Type B pancreatic cell (in vitro differentiated cells): Measurements from ENCODE around the gene SLC7A1. TPM values are rescaled to one million over a fixed set of nuclear protein-coding genes. Genes with fewer than 3 reads are reported as not detected.

Source experiments
- DNase-seq: peaks from one replicate; pipeline ENCODE4 v3.0.0; 2021; ENCODE audit warnings: mixed read lengths; ENCODE audit not compliant: unreplicated experiment; ENCODE audit errors: extremely low spot score
- H3K27ac Mint-ChIP-seq: 2 replicates; pipeline ENCODE4 v1.8.0; 2021; ENCODE audit warnings: mild to moderate bottlenecking, mixed read lengths
- H3K27me3 Mint-ChIP-seq: 2 replicates; pipeline ENCODE4 v1.8.0; 2021; ENCODE audit warnings: mixed read lengths
- H3K36me3 Mint-ChIP-seq: 2 replicates; pipeline ENCODE4 v1.8.0; 2021; ENCODE audit warnings: mixed read lengths
- H3K4me1 Mint-ChIP-seq: one replicate; pipeline ENCODE4 v1.8.0; 2021; ENCODE audit warnings: mixed read lengths; ENCODE audit not compliant: unreplicated experiment
- H3K4me3 Mint-ChIP-seq: 2 replicates; pipeline ENCODE4 v1.8.0; 2021; ENCODE audit warnings: mild to moderate bottlenecking, mixed read lengths
- H3K9me3 Mint-ChIP-seq: 2 replicates; pipeline ENCODE4 v1.8.0; 2021; ENCODE audit warnings: mixed read lengths
- CTCF ChIP-seq: fragments of 200-600 bp; sonication (generic); conservative IDR thresholded peaks from 2 replicates; pipeline ENCODE4 v1.5.0; 2021; ENCODE audit warnings: antibody characterized with exemption, mild to moderate bottlenecking
- total RNA-seq: library from RNA; stranded (reverse); gene quantifications from 2 replicates; pipeline ENCODE4 v1.2.1, GENCODE V29; 2021; ENCODE audit warnings: low replicate concordance

SLC7A1 gene
- total RNA-seq, 1 donor from 2014 or later: 42.1 TPM

DNA sequence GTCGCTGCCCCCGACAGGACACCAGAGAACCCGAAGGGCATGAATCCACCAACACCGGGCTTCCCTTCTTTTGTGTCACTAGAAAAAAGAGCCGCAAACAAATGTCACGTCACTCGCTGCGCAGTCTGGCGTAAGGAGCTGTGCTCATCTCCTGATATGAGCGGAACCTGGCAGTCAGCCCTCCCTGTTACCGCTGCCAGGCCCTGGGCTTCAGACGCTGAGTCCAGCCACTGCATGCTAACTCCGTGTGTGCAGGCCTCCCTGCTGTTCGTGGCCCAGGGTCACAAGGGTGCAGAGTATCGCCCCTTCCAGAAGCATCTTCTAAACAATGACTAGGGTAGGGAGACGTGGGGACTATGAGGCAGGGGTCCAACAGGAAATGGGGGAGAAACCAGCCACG, 71.3 kb downstream of the SLC7A1 start:
- Mint-ChIP-seq H3K9me3 (peaks cover 5% of the 10 kb centered on the region), H3K27ac (no peak overlapping the region), H3K27me3 (no peaks in the 10 kb centered on the region), H3K4me1 (peaks cover 14% of the 10 kb centered on the region), H3K4me3 (no peak overlapping the region), H3K36me3 (peaks cover 36% of the 10 kb centered on the region)
- no peak for TF ChIP-seq CTCF
- no peak for DNase-seq

DNA sequence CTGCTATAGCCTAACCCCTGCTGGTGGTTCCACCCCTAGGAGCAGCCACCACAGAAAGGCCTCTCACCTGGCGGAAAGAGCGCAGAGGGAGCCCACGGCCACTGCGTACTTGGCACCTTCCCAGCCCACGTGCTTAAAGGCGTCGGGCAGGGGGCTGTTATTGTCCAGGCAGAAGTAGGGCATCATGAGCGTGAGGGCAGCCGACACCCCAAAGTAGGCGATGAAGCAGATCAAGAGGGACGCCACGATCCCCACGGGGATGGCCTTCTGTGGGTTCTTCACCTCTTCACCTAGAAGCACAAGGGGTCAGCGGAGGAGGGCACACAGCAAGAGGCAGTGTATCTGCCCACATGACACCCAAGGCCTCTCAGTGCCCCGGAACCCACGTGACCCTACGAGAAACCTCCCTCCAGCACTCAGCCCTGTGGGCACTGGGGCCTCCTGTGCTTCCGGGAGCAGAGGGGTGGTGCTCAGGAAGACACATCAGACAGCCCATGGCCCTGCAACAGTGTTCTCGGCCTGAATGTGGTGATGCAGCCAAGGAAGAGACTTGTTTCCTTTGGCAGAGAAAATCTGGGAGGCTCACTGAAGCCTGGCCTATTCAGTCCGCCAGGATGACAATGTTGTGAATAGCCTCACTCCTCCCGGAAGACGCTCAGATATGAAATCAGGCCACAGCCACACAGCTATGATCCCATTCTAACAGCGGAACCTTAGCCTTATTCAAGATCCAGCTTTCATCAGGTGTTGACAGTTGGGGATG, 72.1 kb downstream of the SLC7A1 start:
- Mint-ChIP-seq H3K27ac (no peak overlapping the region), H3K27me3 (no peaks in the 10 kb centered on the region), H3K9me3 (peaks cover 5% of the 10 kb centered on the region), H3K4me1 (peaks cover 14% of the 10 kb centered on the region), H3K36me3 (peaks cover 34% of the 10 kb centered on the region), H3K4me3 (no peak overlapping the region)
- no peak for DNase-seq
- TF ChIP-seq CTCF: no peak

DNA sequence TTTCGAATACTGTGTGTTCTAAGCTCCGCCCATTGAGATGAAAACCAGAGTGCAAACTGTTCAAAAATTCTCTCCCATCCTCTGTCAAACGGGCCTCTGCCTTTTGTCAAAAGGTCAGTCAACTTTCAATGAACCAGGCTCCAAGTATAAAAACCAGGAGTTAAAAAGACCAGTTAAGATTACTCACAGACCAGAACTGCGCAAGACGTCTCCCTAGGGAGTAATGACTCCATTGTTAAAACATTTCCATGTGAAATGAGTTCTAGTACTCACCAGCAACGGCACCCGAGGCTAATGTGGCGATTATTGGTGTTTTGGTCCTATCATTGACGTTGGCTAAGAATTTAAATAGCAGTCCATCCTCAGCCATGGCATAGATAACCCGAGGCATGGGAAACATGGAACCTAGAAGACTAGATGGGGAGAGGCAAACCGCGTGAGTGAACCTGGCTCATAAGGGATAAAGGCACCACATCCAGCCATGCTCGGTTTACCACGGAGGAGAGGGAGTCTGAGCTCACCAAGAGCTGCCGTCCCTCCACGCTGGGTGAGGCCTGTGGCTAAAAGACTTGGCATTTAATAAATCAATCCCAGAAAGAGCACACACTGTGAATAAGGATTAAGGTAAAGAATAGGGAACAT, 73.3 kb downstream of the SLC7A1 start:
- Mint-ChIP-seq H3K9me3 (peaks cover 5% of the 10 kb centered on the region), H3K27me3 (no peaks in the 10 kb centered on the region), H3K4me3 (no peak overlapping the region), H3K36me3 (peaks cover 38% of the 10 kb centered on the region), H3K4me1 (peaks cover 14% of the 10 kb centered on the region), H3K27ac (peak overlapping the region; percentile 46)
- DNase-seq: no peak
- TF ChIP-seq CTCF: no peak

DNA sequence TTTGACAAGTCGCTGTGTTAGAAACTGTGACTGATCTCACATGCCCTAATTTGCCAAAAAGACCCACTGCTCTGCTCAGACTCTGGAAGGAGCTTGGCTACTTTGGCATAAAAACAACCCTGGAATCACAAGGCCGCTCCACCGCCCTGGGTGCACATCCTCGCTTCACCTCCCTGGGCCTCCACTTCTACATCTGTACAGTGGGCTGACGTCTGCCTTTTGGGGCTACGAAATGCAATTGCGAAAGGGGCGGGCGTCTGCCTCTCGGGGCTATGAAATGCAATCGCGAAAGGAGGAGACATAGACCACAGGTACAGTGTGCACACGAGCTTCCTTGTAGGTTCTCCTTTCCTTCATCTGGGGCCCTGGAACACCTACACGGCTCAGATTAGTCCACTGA, 74.2 kb downstream of the SLC7A1 start:
- H3K4me3 Mint-ChIP-seq: no peak overlapping the region
- no peak for TF ChIP-seq CTCF
- H3K9me3 Mint-ChIP-seq: peaks cover 5% of the 10 kb centered on the region
- peaks cover 14% of the 10 kb centered on the region for H3K4me1 Mint-ChIP-seq
- H3K27ac Mint-ChIP-seq: no peak overlapping the region
- peaks cover 41% of the 10 kb centered on the region for H3K36me3 Mint-ChIP-seq
- no peak for DNase-seq
- no peaks in the 10 kb centered on the region for H3K27me3 Mint-ChIP-seq

- H3K27ac Mint-ChIP-seq: peak overlapping the region; percentile 36
- DNase-seq: no peak
- peaks cover 14% of the 10 kb centered on the region for H3K4me1 Mint-ChIP-seq
- no peak for TF ChIP-seq CTCF
- no peaks in the 10 kb centered on the region for H3K27me3 Mint-ChIP-seq
- no peak overlapping the region for H3K4me3 Mint-ChIP-seq
- peaks cover 5% of the 10 kb centered on the region for H3K9me3 Mint-ChIP-seq
- H3K36me3 Mint-ChIP-seq: peaks cover 41% of the 10 kb centered on the region
Measured at GRCh38 chr13:29520671-29521070, 74.8 kb downstream of the SLC7A1 start.
